Neural cell (in vitro differentiated cells): ENCODE data around the gene ADGRL3. TPM values are rescaled to one million over a fixed set of nuclear protein-coding genes. Genes with fewer than 3 reads are reported as not detected.
"Not testable (repeated sequence)": the region's sequence is repeated elsewhere in the genome, so short reads cannot be mapped to it uniquely, and the experiment has no call there.

Source experiments
- H2AFZ ChIP-seq: fragments of 200-600, 300-800 bp; sonication (generic), shearing (Covaris generic); 2 replicates; pipeline ENCODE4 v1.6.0; 2014; ENCODE audit warnings: low read depth, mild to moderate bottlenecking, antibody characterized with exemption, low read length, moderate library complexity
- H3F3A ChIP-seq: fragments of 200-600 bp; shearing (Covaris generic); 2 replicates; pipeline ENCODE4 v1.6.1; 2016; ENCODE audit warnings: mild to moderate bottlenecking, moderate library complexity, mixed read lengths, antibody characterized with exemption, low read length; ENCODE audit not compliant: insufficient read depth, poor library complexity, severe bottlenecking
- H3K27ac ChIP-seq: fragments of 200-600, 300-800 bp; sonication (generic), shearing (Covaris generic); 2 replicates; pipeline ENCODE4 v1.5.1; 2014; ENCODE audit warnings: mild to moderate bottlenecking, low read length, moderate library complexity
- H3K27me3 ChIP-seq: fragments of 300-800, 200-600 bp; sonication (generic), shearing (Covaris generic); 2 replicates; pipeline ENCODE4 v1.6.0; 2014; ENCODE audit warnings: mild to moderate bottlenecking, low read depth, low read length, moderate library complexity; ENCODE audit not compliant: insufficient read depth
- H3K36me3 ChIP-seq: fragments of 300-800, 200-600 bp; sonication (generic), shearing (Covaris generic); 2 replicates; pipeline ENCODE4 v1.5.1; 2014; ENCODE audit warnings: mild to moderate bottlenecking, antibody characterized with exemption, low read length, moderate library complexity; ENCODE audit not compliant: insufficient read depth
- H3K4me2 ChIP-seq: fragments of 300-800, 200-600 bp; sonication (generic), shearing (Covaris generic); 2 replicates; pipeline ENCODE4 v1.6.0; 2014; ENCODE audit warnings: mild to moderate bottlenecking, low read length
- H3K4me3 ChIP-seq: fragments of 300-800, 200-600 bp; sonication (generic), shearing (Covaris generic); 2 replicates; pipeline ENCODE4 v1.5.1; 2014; ENCODE audit warnings: mild to moderate bottlenecking, low read length, moderate library complexity
- H3K79me2 ChIP-seq: fragments of 200-600 bp; shearing (Covaris generic); replicated peaks from 2 replicates; pipeline ENCODE4 v1.6.0; 2014; ENCODE audit warnings: mild to moderate bottlenecking, low read length, moderate library complexity; ENCODE audit not compliant: insufficient read depth
- H3K9ac ChIP-seq: fragments of 300-800, 200-600 bp; sonication (generic), shearing (Covaris generic); 2 replicates; pipeline ENCODE4 v1.6.1; 2016; ENCODE audit warnings: mild to moderate bottlenecking, low read length, mixed read lengths
- H3K9me2 ChIP-seq: fragments of 200-600 bp; shearing (Covaris generic); 2 replicates; pipeline ENCODE4 v1.6.1; 2016; ENCODE audit warnings: mild to moderate bottlenecking, low read length, mixed read lengths; ENCODE audit not compliant: insufficient read depth
- H3K9me3 ChIP-seq: fragments of 200-600, 300-800 bp; sonication (generic), shearing (Covaris generic); 2 replicates; pipeline ENCODE4 v1.6.1; 2016; ENCODE audit warnings: mild to moderate bottlenecking, mixed run types, low read length, moderate library complexity, mixed read lengths
- H4K20me1 ChIP-seq: fragments of 200-600 bp; shearing (Covaris generic); 2 replicates; pipeline ENCODE4 v1.6.1; 2016; ENCODE audit warnings: mild to moderate bottlenecking, mixed run types; ENCODE audit not compliant: insufficient read depth
- CTCF ChIP-seq: fragments of 450-650 bp; IDR thresholded peaks from 2 replicates; pipeline ENCODE4 v1.5.1; 2014; ENCODE audit warnings: antibody characterized with exemption, mild to moderate bottlenecking, moderate library complexity; ENCODE audit not compliant: poor library complexity, severe bottlenecking
- EP300 ChIP-seq: fragments of 450-650 bp; conservative IDR thresholded peaks from 2 replicates; pipeline ENCODE4 v1.6.1; 2014; ENCODE audit warnings: antibody characterized with exemption, mild to moderate bottlenecking, moderate library complexity; ENCODE audit not compliant: poor library complexity, severe bottlenecking
- EZH2 ChIP-seq: fragments of 200-600, 300-800 bp; shearing (Covaris generic), sonication (generic); IDR thresholded peaks from 2 replicates; pipeline ENCODE4 v1.6.1; 2014; ENCODE audit warnings: antibody characterized with exemption, low read length, borderline replicate concordance, mild to moderate bottlenecking; ENCODE audit not compliant: insufficient read depth, poor library complexity, severe bottlenecking
- MXI1 ChIP-seq: fragments of 450-650 bp; conservative IDR thresholded peaks from 2 replicates; pipeline ENCODE4 v1.6.1; 2014; ENCODE audit warnings: antibody characterized with exemption, mild to moderate bottlenecking; ENCODE audit not compliant: poor library complexity, severe bottlenecking
- POLR2AphosphoS5 ChIP-seq: IDR thresholded peaks from 2 replicates; pipeline ENCODE4 v1.6.1; 2012
- RAD21 ChIP-seq: fragments of 450-650 bp; conservative IDR thresholded peaks from 2 replicates; pipeline ENCODE4 v1.6.1; 2014; ENCODE audit warnings: antibody characterized with exemption, mild to moderate bottlenecking, moderate library complexity
- REST ChIP-seq: IDR thresholded peaks from 2 replicates; pipeline ENCODE4 v1.6.1; 2012; ENCODE audit warnings: borderline replicate concordance
- SMC3 ChIP-seq: fragments of 450-650 bp; conservative IDR thresholded peaks from 2 replicates; pipeline ENCODE4 v1.6.1; 2014; ENCODE audit warnings: antibody characterized with exemption, mild to moderate bottlenecking, moderate library complexity; ENCODE audit not compliant: poor library complexity
- TAF1 ChIP-seq: IDR thresholded peaks from 2 replicates; pipeline ENCODE4 v1.6.1; 2012; ENCODE audit warnings: low read depth
- polyA plus RNA-seq: library from polyadenylated mRNA; depleted of rRNA; stranded (reverse); fragments of >200 nt; gene quantifications from 2 replicates; pipeline ENCODE4 v1.2.3, GENCODE V29; 2014

The ADGRL3 gene
- polyA plus RNA-seq, 1 donor from 2014 or later, result 99.4 TPM

DNA sequence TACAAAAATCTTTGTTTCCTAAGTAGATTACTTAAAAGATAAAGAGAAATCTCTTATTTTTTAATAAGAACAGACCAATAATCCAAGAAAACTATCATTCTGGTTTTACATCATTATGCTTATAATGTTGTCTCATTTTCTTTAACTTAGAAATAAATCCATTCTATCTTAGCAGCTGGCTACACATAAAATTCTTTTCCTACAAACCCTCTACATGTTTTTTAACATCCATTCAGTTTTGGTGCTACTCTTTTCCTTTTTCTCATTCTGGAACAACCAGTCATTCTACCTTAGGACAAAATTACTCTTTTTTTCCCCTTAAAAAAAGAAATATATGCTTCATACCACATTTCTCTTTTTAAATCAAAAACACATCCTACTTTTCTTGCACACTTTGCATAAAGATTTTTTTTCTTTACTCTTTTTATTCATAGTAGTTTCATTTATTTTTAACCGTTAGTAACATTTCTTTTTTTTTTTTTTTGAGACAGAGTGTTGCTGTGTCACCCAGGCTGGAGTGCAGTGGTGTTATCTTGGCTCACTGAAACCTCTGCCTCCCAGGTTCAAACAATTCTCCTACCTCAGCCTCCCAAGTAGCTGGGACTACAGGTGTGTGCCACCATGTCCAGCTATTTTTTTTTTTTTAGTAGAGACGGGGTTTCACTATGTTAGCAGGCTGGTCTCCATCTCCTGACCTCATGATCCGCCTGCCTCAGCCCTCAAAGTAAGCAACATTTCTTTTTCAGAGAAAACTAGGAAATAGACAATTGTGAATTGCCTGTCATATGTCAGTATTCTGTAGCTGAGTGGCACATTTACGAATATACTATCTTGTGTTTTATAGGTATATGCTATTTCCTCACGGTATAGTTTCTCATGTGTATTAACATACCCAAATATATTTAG lies 562.8 kb downstream of the ADGRL3 start:
- no peak for TF ChIP-seq MXI1
- TF ChIP-seq EP300, result no peak
- TF ChIP-seq CTCF, result no peak
- no peak for TF ChIP-seq REST
- TF ChIP-seq RAD21, result no peak
- no peak for TF ChIP-seq SMC3
- no peak for TF ChIP-seq POLR2AphosphoS5
- TF ChIP-seq TAF1, result no peak
- TF ChIP-seq EZH2, result no peak
- Histone ChIP-seq H3K9ac (no peak overlapping the region), H2AFZ (no peak overlapping the region), H3F3A (no peaks in the 10 kb centered on the region), H3K4me3 (no peak overlapping the region), H3K9me2 (no peaks in the 10 kb centered on the region), H3K9me3 (no peaks in the 10 kb centered on the region), H3K79me2 (no peaks in the 10 kb centered on the region), H3K36me3 (no peaks in the 10 kb centered on the region), H3K27ac (no peak overlapping the region), H3K27me3 (no peaks in the 10 kb centered on the region), H4K20me1 (no peaks in the 10 kb centered on the region), H3K4me2 (no peak overlapping the region)

- Histone ChIP-seq H3K9ac (no peak overlapping the region), H4K20me1 (no peaks in the 10 kb centered on the region), H3K9me2 (no peaks in the 10 kb centered on the region), H3F3A (no peaks in the 10 kb centered on the region), H2AFZ (no peak overlapping the region), H3K79me2 (no peaks in the 10 kb centered on the region), H3K36me3 (no peaks in the 10 kb centered on the region), H3K9me3 (no peaks in the 10 kb centered on the region), H3K27me3 (no peaks in the 10 kb centered on the region), H3K27ac (no peak overlapping the region), H3K4me2 (no peak overlapping the region), H3K4me3 (no peak overlapping the region)
- TF ChIP-seq EZH2 (no peak), TAF1 (no peak), SMC3 (no peak), MXI1 (no peak), CTCF (no peak), REST (no peak), EP300 (no peak)
Measured at GRCh38 chr4:61763682-61764081, 563.6 kb downstream of the ADGRL3 start.

- H3K27me3 ChIP-seq, H3K79me2 ChIP-seq, H3K4me3 ChIP-seq, H3K9me2 ChIP-seq, H3F3A ChIP-seq, H2AFZ ChIP-seq, H4K20me1 ChIP-seq, H3K36me3 ChIP-seq, H3K4me2 ChIP-seq, H3K9me3 ChIP-seq, H3K27ac ChIP-seq, H3K9ac ChIP-seq: not testable (repeated sequence)
Measured at GRCh38 chr4:61764090-61764489, 564.0 kb downstream of the ADGRL3 start.
